Measurements from ENCODE around the gene RNF212B.
A peak's percentile ranks its signal among the peaks of the same experiment; 100 is the strongest.

Gene RNF212B

GRCh38 chr14:23319746-23320583 lies 82.2 kb downstream of the RNF212B start:
- no peak for TF ChIP-seq CTCF (IDR thresholded peaks at IDR 0.05; ENCODE audit: low read depth, low read length, missing control alignments)
- Histone ChIP-seq H3K4me3 (ENCODE audit: low read depth, low read length) (no peak overlapping the region), H3K27ac (peak overlapping the region; percentile 58), H3K36me3 (replicated peaks) (peaks cover 28% of the 10 kb centered on the region), H3K27me3 (replicated peaks) (no peaks in the 10 kb centered on the region)
- no peak for DNase-seq
- in situ Hi-C loops (cut with HindIII; ENCODE audit: low pct_ligation_motif_present, low sequenced_read_pairs) = no loop called here

GRCh38 chr14:23320584-23321571 lies 83.1 kb downstream of the RNF212B start, which contains the start of gene PABPN1:
Gene PABPN1, plus strand, starts transcription at chr14:23321457. Its CDS starts 13 bp downstream, at chr14:23321470.
- in situ Hi-C loops (cut with HindIII; ENCODE audit: low pct_ligation_motif_present, low sequenced_read_pairs) = no loop called here
- Histone ChIP-seq H3K27ac (peak within 1 kb of the TSS; percentile 94), H3K27me3 (replicated peaks) (no peaks in the 10 kb centered on the region), H3K36me3 (replicated peaks) (peaks cover 29% of the 10 kb centered on the region), H3K4me3 (ENCODE audit: low read depth, low read length) (peak within 1 kb of the TSS; percentile 86)
- no peak for TF ChIP-seq CTCF (IDR thresholded peaks at IDR 0.05; ENCODE audit: low read depth, low read length, missing control alignments)
- peak; percentile 100 for DNase-seq

- H3K4me3 ChIP-seq (ENCODE audit: low read depth, low read length) = peak overlapping the region; percentile 86
- TF ChIP-seq CTCF (IDR thresholded peaks at IDR 0.05; ENCODE audit: low read depth, low read length, missing control alignments) = no peak
- H3K27ac ChIP-seq = peak overlapping the region; percentile 94
- peaks cover 35% of the 10 kb centered on the region for H3K36me3 ChIP-seq (replicated peaks)
- DNase-seq = peak; percentile 46
- in situ Hi-C loops (cut with HindIII; ENCODE audit: low pct_ligation_motif_present, low sequenced_read_pairs) = no loop called here
- H3K27me3 ChIP-seq (replicated peaks) = no peaks in the 10 kb centered on the region
These were observed 84.1 kb downstream of the RNF212B start for GRCh38 chr14:23321572-23322547.

Measured in brain microvascular endothelial cell (primary cell).